Astrocyte (in vitro differentiated cells and primary cell): Measurements from ENCODE around the gene MAP3K14. TPM values are rescaled to one million over a fixed set of nuclear protein-coding genes. Genes with fewer than 3 reads are reported as not detected.

Experiments used
- total RNA-seq: library from RNA; stranded (reverse); gene quantifications from 2 replicates; pipeline ENCODE4 v1.2.1, GENCODE V29; 2021

MAP3K14 gene
- total RNA-seq, 1 donor from 2014 or later: 10.8 TPM

Other genes starting within 250 kb of the MAP3K14 start
- gene PLCD3, start 184.5 kb downstream of the MAP3K14 start, total RNA-seq: 76.5 and 92.0 TPM in 2 replicates
- gene ACBD4, start 181.3 kb downstream of the MAP3K14 start, total RNA-seq: 3.9 and 4.7 TPM in 2 replicates
- 44.5 and 46.6 TPM in 2 replicates for gene HEXIM1, start 168.5 kb downstream of the MAP3K14 start, total RNA-seq
- 8.4 and 9.0 TPM in 2 replicates for gene HEXIM2, start 155.1 kb downstream of the MAP3K14 start, total RNA-seq
- gene FMNL1, start 95.1 kb downstream of the MAP3K14 start, total RNA-seq: 4.0 and 4.7 TPM in 2 replicates
- not detected in 2 replicates for gene SPATA32, start 54.9 kb downstream of the MAP3K14 start, total RNA-seq
- 4.4 and 10.0 TPM in 2 replicates for gene ARHGAP27, start 115.8 kb upstream of the MAP3K14 start, total RNA-seq
- gene PLEKHM1, start 173.7 kb upstream of the MAP3K14 start, total RNA-seq: 32.5 and 41.9 TPM in 2 replicates